ENCODE data around the gene GIN1. TPM values are rescaled to one million over a fixed set of nuclear protein-coding genes. Genes with fewer than 3 reads are reported as not detected.

Gene GIN1
- total RNA-seq, 1 experiment from 2014 or later: 7.9 TPM

GRCh38 chr5:103094737-103095136 lies 25.2 kb downstream of the GIN1 start:
- no peaks in the 10 kb centered on the region for H3K9me3 ChIP-seq (ENCODE audit: insufficient read depth, low read depth)
- ChIA-PET POLR2A (ENCODE audit: unreplicated experiment) (no interaction called here), CTCF (no interaction called here)
- H3K4me1 ChIP-seq (replicated peaks; ENCODE audit: insufficient read depth): no peaks in the 10 kb centered on the region
- no peak overlapping the region for H3K27ac ChIP-seq
- H3K79me2 ChIP-seq (ENCODE audit: low read depth): no peaks in the 10 kb centered on the region
- DNase-seq: no peak
- no peak overlapping the region for H3K4me2 ChIP-seq
- intact Hi-C loops (cut with micrococcal nuclease; ENCODE audit: unreplicated experiment): no loop called here
- TF ChIP-seq CTCF (conservative IDR thresholded peaks at IDR 0.05): no peak
- no peak for TF ChIP-seq EZH2 (IDR thresholded peaks at IDR 0.05; ENCODE audit: low read depth)
- no TSS peak for BruUV-seq (replicated peaks)
- no peaks in the 10 kb centered on the region; the same call in none of the 2 replicates for H3K36me3 ChIP-seq (ENCODE audit: low read depth)
- H4K20me1 ChIP-seq (ENCODE audit: insufficient read depth): no peaks in the 10 kb centered on the region
- H3K9me2 ChIP-seq (ENCODE audit: insufficient read depth): no peaks in the 10 kb centered on the region
- no peaks in the 10 kb centered on the region for H3K27me3 ChIP-seq (ENCODE audit: insufficient read depth, low read depth)
- H3K4me3 ChIP-seq: no peak overlapping the region
- no peak overlapping the region for H2AFZ ChIP-seq
- no peaks in the 10 kb centered on the region for H3F3A ChIP-seq (ENCODE audit: insufficient read depth, low read depth)

- Histone ChIP-seq H3K9me2 (ENCODE audit: insufficient read depth) (no peaks in the 10 kb centered on the region), H3K27me3 (ENCODE audit: insufficient read depth, low read depth) (no peaks in the 10 kb centered on the region), H3K79me2 (ENCODE audit: low read depth) (no peaks in the 10 kb centered on the region), H3F3A (ENCODE audit: insufficient read depth, low read depth) (no peaks in the 10 kb centered on the region), H3K36me3 (ENCODE audit: low read depth) (no peaks in the 10 kb centered on the region; the same call in none of the 2 replicates), H4K20me1 (ENCODE audit: insufficient read depth) (no peaks in the 10 kb centered on the region), H3K9me3 (ENCODE audit: insufficient read depth, low read depth) (no peaks in the 10 kb centered on the region), H2AFZ (no peak overlapping the region), H3K4me1 (replicated peaks; ENCODE audit: insufficient read depth) (no peaks in the 10 kb centered on the region), H3K4me2 (no peak overlapping the region), H3K4me3 (no peak overlapping the region), H3K27ac (no peak overlapping the region)
- no TSS peak for BruUV-seq (replicated peaks)
- DNase-seq: no peak
- CTCF ChIA-PET: no interaction called here
- POLR2A ChIA-PET (ENCODE audit: unreplicated experiment): no interaction called here
- no peak for TF ChIP-seq EZH2 (IDR thresholded peaks at IDR 0.05; ENCODE audit: low read depth)
- no peak for TF ChIP-seq CTCF (conservative IDR thresholded peaks at IDR 0.05)
- intact Hi-C loops (cut with micrococcal nuclease; ENCODE audit: unreplicated experiment): no loop called here
Observed at GRCh38 chr5:103093727-103094126, 26.2 kb downstream of the GIN1 start.

GRCh38 chr5:103092676-103093075 lies 27.3 kb downstream of the GIN1 start:
- H3K9me3 ChIP-seq (ENCODE audit: insufficient read depth, low read depth): no peaks in the 10 kb centered on the region
- no peaks in the 10 kb centered on the region for H3K4me1 ChIP-seq (replicated peaks; ENCODE audit: insufficient read depth)
- no peaks in the 10 kb centered on the region for H3F3A ChIP-seq (ENCODE audit: insufficient read depth, low read depth)
- H4K20me1 ChIP-seq (ENCODE audit: insufficient read depth): no peaks in the 10 kb centered on the region
- H3K4me2 ChIP-seq: no peak overlapping the region
- no peaks in the 10 kb centered on the region for H3K9me2 ChIP-seq (ENCODE audit: insufficient read depth)
- no peaks in the 10 kb centered on the region; the same call in none of the 2 replicates for H3K36me3 ChIP-seq (ENCODE audit: low read depth)
- H2AFZ ChIP-seq: no peak overlapping the region
- no peak for DNase-seq
- ChIA-PET CTCF (no interaction called here), POLR2A (ENCODE audit: unreplicated experiment) (no interaction called here)
- no peaks in the 10 kb centered on the region for H3K27me3 ChIP-seq (ENCODE audit: insufficient read depth, low read depth)
- no peak overlapping the region for H3K4me3 ChIP-seq
- no peaks in the 10 kb centered on the region for H3K79me2 ChIP-seq (ENCODE audit: low read depth)
- TF ChIP-seq EZH2 (IDR thresholded peaks at IDR 0.05; ENCODE audit: low read depth): no peak
- no peak for TF ChIP-seq CTCF (conservative IDR thresholded peaks at IDR 0.05)
- intact Hi-C loops (cut with micrococcal nuclease; ENCODE audit: unreplicated experiment): no loop called here
- no TSS peak for BruUV-seq (replicated peaks)
- H3K27ac ChIP-seq: no peak overlapping the region

Data from PC-9 (cell line).